ENCODE data around the gene ANP32B.

The ANP32B gene

GRCh38 chr9:98034593-98035546 lies 51.7 kb downstream of the ANP32B start:
- DNase-seq: no peak

GRCh38 chr9:98037357-98037756 lies 54.2 kb downstream of the ANP32B start:
- no peak for DNase-seq

DNA sequence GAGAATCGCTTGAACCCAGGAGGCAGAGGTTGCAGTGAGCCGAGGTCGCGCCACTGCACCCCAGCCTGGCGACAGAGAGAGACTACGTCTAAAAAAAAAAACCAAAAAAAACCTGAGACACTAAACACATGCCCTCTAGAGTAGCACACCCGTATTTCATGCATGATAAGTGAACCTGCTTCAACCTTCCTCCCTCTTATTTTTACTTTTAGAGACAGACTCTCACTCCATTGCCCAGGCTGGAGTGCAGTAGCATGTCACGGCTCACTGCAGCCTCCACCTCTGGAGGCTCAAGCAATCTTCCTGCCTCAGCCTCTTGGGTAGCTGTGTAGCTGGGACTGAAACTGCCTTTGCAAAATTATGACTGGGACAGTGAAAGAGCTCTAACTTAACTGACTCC lies 55.8 kb downstream of the ANP32B start:
- DNase-seq: no peak

GRCh38 chr9:98039607-98040017 lies 56.5 kb downstream of the ANP32B start:
- no peak for DNase-seq

DNA sequence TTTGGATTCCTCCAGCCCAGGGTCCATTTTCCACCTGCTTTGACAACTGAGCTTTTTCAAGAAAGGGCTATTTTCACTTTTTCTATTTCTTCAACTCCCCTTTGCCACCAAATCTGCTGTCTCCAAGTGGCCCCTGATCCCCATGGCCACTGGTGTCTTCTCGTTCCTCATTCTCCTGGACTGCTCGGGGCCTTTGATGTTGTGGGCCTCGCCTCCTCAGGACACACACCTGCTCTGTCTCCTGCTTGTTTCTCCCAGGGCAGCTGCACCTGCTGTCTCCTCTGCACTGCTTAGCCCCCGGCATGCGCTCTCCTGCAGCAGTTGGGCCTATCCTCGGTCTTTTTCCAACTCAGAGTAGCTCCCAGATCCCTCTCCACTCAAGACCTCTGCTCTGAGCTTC lies 57.1 kb downstream of the ANP32B start:
- no peak for DNase-seq

- DNase-seq: no peak
Measured at GRCh38 chr9:98043915-98044314, 60.8 kb downstream of the ANP32B start.

DNA sequence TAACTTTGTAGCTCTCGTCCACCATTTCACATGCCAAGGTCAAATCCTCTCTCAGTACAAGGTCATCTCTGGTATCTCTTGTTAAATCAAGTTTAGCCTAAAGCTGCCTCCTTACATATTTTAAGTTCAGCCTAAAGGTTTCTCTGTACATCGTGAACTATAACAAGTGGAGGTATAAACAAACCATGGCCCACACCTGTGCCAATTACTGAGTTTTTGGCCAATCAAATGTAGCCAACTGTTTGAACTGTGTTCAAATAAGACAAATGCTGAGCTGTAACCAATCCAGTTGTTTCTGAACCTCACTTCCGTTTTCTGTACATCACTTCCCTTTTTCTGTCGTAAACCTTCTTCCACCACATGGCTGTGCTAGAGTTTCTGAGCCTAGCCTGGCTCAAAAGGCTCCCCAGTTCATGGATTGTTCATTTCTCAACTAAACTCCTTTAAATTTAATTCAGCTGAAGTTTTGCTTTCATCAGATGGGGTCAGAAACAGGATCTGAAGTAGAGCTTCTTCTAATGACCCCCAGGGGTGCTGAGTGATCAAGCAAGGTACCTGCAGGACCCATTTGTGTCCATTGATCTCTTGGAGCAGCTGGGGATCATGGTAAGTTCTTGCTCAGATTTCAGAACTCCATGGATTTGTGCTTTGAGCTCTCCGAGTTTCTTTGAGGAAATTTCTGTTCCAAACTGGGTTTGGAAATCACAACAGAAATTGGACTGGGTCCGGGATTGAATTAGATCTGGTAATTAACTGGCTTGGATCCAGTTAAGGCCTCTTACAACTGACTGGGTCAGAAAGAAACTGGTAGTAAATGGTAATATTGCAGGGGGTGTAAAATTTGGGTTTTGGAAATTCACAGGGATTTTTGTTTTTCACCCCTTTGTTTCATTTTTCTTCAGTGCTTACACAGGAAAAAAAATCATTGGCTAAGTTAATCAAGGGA lies 62.4 kb downstream of the ANP32B start:
- no peak for DNase-seq

- DNase-seq: no peak
Measured at GRCh38 chr9:98046180-98046543, 63.0 kb downstream of the ANP32B start.

DNA sequence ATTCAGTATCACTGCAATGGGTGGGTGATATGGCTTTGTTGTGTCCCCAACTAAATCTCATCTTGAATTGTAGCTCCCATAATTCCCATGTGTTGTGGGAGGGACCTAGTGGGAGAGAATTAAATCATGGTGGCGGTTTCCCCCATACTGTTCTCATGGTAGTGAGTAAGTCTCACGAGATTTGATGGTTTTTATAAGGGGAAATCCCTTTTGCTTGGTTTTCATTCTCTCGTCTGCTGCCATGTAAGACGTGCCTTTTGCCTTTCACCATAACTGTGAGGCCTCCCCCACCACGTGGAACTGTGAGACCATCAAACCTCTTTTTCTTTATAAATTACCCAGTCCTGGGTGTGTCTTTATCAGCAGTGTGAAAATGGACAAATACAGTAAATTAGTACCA lies 63.9 kb downstream of the ANP32B start:
- DNase-seq: no peak

DNA sequence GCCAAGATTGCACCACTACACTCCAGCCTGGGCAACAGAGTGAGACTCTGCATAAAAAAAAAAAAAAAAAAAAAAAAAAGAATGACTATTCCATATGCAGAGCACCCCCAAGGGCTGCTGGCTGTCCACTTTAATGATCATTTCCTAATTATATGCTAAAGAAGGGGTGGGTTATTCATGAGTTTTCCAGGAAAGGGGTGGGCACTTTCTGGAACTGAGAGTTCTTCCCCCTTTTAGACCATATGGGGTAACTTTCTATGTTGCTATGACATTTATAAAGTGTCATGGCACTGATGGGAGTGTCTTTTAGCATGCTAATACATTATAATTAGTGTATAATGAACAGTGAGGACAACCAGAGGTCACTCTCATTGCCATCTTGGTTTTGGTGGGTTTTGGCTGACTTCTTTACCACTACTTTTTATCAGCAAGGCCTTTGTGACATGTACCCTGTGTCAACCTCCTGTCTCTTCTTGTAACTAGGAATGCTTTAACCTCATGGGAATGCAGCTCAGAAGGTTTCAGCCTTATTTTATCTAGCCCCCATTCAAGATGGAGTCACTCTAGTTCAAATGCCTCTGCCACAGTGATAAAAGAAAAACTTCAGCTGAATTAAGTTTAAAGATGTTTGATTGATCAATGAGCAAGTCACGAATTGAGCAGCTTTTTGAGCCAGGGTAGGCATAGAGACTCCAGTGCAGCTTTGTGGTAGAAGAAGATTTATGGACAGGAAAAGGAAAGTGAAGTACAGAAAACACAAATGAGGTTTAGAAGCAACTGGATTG lies 66.3 kb downstream of the ANP32B start:
- no peak for DNase-seq

DNA sequence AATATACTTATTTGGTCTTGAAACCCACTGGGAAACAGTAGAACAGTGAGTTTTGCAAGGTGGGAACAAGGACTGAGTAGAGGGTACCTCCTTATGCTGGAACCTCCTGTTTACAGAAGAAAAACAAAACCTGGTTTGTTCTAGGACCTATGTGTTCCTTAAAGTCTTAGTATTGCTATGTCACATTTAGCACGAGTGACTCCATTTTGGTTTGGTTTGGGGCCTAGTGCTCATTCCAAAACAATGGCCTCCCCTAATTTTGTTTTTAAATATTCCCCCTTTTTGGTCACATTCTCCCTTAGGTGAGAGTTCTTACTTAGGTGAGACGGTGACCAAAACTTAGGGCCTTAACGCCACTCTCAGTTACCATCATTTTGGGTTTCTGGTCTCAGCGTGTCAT lies 67.2 kb downstream of the ANP32B start:
- no peak for DNase-seq

GRCh38 chr9:98054376-98054951 lies 71.3 kb downstream of the ANP32B start:
- no peak for DNase-seq

DNA sequence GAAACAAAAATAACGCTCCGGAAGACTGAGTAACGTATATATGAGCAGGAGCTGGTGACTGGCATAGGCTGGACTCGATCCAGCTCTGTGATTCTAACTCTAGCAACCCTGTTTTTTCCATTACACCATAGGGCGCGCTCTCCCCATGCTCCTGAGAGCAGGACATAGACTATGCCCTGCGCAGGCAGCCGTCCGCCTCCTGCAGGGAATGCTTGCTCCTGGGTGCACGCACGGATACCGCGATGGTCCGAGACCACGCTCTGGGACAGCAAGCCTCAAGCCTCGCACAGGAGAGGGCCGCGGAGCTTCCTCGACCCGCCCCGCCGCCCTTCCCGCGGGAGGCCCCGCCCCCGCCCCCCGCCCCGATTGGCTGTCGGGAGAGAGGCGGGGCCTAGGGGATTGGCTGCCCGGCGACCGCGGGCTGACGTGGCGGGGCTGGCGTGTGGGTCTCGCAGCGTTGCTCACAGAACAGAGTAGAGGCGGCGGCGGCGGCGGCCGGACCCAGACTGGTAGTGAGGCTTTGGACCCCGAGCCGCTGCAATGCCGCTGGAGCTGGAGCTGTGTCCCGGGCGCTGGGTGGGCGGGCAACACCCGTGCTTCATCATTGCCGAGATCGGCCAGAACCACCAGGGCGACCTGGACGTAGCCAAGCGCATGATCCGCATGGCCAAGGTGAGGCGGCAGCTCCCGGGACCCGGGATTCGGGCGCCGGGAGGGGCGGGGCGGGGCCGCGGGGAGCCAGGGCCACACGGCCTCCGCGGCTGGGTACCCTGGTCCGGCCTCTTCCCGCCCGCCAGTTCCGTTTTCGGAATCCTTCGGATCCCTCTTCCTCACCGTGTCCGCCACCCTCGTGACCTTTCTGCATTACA lies 73.4 kb downstream of the ANP32B start, which contains the start of gene NANS:
Gene NANS (plus strand): TSS at position 464 of the 869 bp plus-strand sequence. CDS start 77 bp downstream, at position 541.
- DNase-seq: peak; percentile 38

- DNase-seq: no peak
Measured at GRCh38 chr9:98057138-98057799, 74.1 kb downstream of the ANP32B start.

GRCh38 chr9:98062161-98062560 lies 79.0 kb downstream of the ANP32B start:
- no peak for DNase-seq

DNA sequence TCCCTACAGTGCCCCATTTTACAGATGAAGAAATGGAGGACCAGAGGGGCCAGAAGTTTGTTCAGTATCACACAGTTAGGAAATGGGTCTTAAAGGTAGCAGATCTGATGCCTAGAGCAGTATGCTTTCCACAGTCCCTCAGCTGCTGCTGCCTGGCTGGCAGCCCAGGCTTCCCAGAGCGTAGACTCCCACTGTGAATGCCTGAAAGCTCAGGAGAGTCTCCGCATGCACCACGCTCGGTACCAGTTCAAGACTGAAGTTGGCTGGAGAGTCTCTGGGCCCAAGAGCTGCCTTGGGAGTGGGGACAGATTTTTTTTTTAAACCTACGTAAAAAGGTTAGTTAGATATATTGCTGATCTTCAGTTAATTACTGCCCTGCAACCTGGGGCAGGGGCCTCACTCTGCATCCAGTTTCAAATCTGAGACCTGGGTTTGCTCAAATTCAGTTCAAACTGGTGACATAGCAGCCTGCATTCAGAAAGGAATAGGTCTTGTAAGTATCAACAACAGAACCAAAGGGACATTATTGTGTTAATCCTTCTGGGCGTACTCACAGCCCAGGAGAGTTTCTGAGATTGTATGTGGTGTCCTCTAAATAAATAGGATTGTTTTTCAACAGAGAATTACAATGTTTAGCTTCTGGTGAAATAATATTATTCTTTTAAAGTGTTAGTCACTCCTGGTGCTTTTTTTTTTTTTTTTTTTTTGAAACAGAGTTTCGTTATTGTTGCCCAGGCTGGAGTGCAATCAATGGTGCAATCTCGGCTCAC lies 81.7 kb downstream of the ANP32B start:
- no peak for DNase-seq
